Neuronal stem cell (in vitro differentiated cells): ENCODE data around the gene SUN1.

Experiments used
- DNase-seq: peaks from one replicate; pipeline ENCODE4 v3.0.0-alpha.2; 2013; ENCODE audit warnings: low spot score
- H2AFZ ChIP-seq: one replicate; pipeline ENCODE4 v1.6.1; 2013; ENCODE audit warnings: mild to moderate bottlenecking, low read length, inconsistent platforms
- H2AK5ac ChIP-seq: 2 replicates; pipeline ENCODE4 v1.6.1; 2013; ENCODE audit warnings: low read depth, mild to moderate bottlenecking, inconsistent platforms, low read length, moderate library complexity, mixed read lengths
- H2BK120ac ChIP-seq: 2 replicates; pipeline ENCODE4 v1.6.1; 2013; ENCODE audit warnings: low read depth, mild to moderate bottlenecking, inconsistent platforms, low read length, moderate library complexity, mixed read lengths
- H2BK12ac ChIP-seq: one replicate; pipeline ENCODE4 v1.6.1; 2013; ENCODE audit warnings: low read length, inconsistent platforms
- H2BK15ac ChIP-seq: 2 replicates; pipeline ENCODE4 v1.6.1; 2013; ENCODE audit warnings: mild to moderate bottlenecking, low read length, inconsistent platforms, mixed read lengths
- H2BK5ac ChIP-seq: one replicate; pipeline ENCODE4 v1.6.1; 2013; ENCODE audit warnings: inconsistent platforms, mild to moderate bottlenecking, low read length, moderate library complexity
- H3K14ac ChIP-seq: one replicate; pipeline ENCODE4 v1.6.1; 2013; ENCODE audit warnings: low read length, inconsistent platforms
- H3K18ac ChIP-seq: 2 replicates; pipeline ENCODE4 v1.6.1; 2013; ENCODE audit warnings: low read length, inconsistent platforms
- H3K23ac ChIP-seq: 2 replicates; pipeline ENCODE4 v1.6.1; 2013; ENCODE audit warnings: low read depth, mild to moderate bottlenecking, mixed read lengths, low read length, inconsistent platforms; ENCODE audit not compliant: poor library complexity
- H3K27ac ChIP-seq: replicated peaks from 3 replicates; pipeline ENCODE4 v1.5.1; 2013; ENCODE audit warnings: low read length, inconsistent platforms
- H3K27me3 ChIP-seq, 3 experiments: 2 replicates each; pipeline ENCODE4 v1.6.1; 2013; ENCODE audit warnings: low read length in 3 of 3, mild to moderate bottlenecking in 2 of 3, inconsistent platforms in 1 of 3, low read depth in 1 of 3, mixed read lengths in 1 of 3, moderate library complexity in 1 of 3; ENCODE audit not compliant: control insufficient read depth in 3 of 3, insufficient read depth in 3 of 3
- H3K36me3 ChIP-seq, 2 donors: replicated peaks in 1 of 2; 2 replicates each; pipeline ENCODE4 v1.6.1; 2013; ENCODE audit warnings: low read length in 2 of 2; ENCODE audit not compliant: control insufficient read depth in 2 of 2, insufficient read depth in 2 of 2
- H3K4ac ChIP-seq: 2 replicates; pipeline ENCODE4 v1.6.1; 2013; ENCODE audit warnings: inconsistent platforms, mild to moderate bottlenecking, low read length, moderate library complexity
- H3K4me1 ChIP-seq, 2 donors: 1 replicate in 1 of 2; 2 replicates in 1 of 2; pipeline ENCODE4 v1.6.1; 2013; ENCODE audit warnings: low read length in 2 of 2, low read depth in 1 of 2; ENCODE audit not compliant: control insufficient read depth in 2 of 2, insufficient read depth in 1 of 2
- H3K4me2 ChIP-seq: one replicate; pipeline ENCODE4 v1.6.1; 2013; ENCODE audit warnings: mild to moderate bottlenecking, low read length, inconsistent platforms; ENCODE audit not compliant: insufficient read depth, poor library complexity, severe bottlenecking
- H3K4me3 ChIP-seq, 2 donors: 2 replicates each; pipeline ENCODE4 v1.5.1; 2013; ENCODE audit warnings: low read length in 2 of 2, mild to moderate bottlenecking in 2 of 2, inconsistent platforms in 1 of 2, moderate library complexity in 1 of 2
- H3K79me1 ChIP-seq: one replicate; pipeline ENCODE4 v1.6.1; 2013; ENCODE audit warnings: low read depth, mild to moderate bottlenecking, inconsistent platforms, low read length, moderate library complexity
- H3K9ac ChIP-seq: one replicate; pipeline ENCODE4 v1.6.1; 2013; ENCODE audit warnings: mild to moderate bottlenecking, low read depth, low read length, inconsistent platforms; ENCODE audit not compliant: poor library complexity
- H3K9me3 ChIP-seq, 2 donors: replicated peaks in 1 of 2; 2 replicates each; pipeline versions ENCODE3 to v1.6.1; 2013; ENCODE audit warnings: low read length in 2 of 2, mild to moderate bottlenecking in 2 of 2, inconsistent platforms in 1 of 2, low read depth in 1 of 2, mixed read lengths in 1 of 2, moderate library complexity in 1 of 2; ENCODE audit not compliant: control insufficient read depth in 2 of 2, insufficient read depth in 1 of 2
- H4K8ac ChIP-seq: one replicate; pipeline ENCODE4 v1.6.1; 2013; ENCODE audit warnings: low read depth, mild to moderate bottlenecking, inconsistent platforms, low read length, moderate library complexity
- H4K91ac ChIP-seq: one replicate; pipeline ENCODE4 v1.6.1; 2013; ENCODE audit warnings: low read length, low read depth, mild to moderate bottlenecking, inconsistent platforms; ENCODE audit not compliant: poor library complexity
- WGBS, 2 donors: extraction: QIAGEN DNeasy Blood & Tissue Kit; methylation state at CpG; one replicate each; pipeline ENCODE4 v1.1.7; 2013; ENCODE audit warnings: missing lambda C conversion rate in 2 of 2, mixed read lengths in 1 of 2; ENCODE audit not compliant: insufficient read length in 2 of 2, insufficient replicate concordance in 1 of 2; ENCODE audit errors: extremely low coverage in 2 of 2; 5-methylcytosine and 5-hydroxymethylcytosine counted together

Gene SUN1

DNA sequence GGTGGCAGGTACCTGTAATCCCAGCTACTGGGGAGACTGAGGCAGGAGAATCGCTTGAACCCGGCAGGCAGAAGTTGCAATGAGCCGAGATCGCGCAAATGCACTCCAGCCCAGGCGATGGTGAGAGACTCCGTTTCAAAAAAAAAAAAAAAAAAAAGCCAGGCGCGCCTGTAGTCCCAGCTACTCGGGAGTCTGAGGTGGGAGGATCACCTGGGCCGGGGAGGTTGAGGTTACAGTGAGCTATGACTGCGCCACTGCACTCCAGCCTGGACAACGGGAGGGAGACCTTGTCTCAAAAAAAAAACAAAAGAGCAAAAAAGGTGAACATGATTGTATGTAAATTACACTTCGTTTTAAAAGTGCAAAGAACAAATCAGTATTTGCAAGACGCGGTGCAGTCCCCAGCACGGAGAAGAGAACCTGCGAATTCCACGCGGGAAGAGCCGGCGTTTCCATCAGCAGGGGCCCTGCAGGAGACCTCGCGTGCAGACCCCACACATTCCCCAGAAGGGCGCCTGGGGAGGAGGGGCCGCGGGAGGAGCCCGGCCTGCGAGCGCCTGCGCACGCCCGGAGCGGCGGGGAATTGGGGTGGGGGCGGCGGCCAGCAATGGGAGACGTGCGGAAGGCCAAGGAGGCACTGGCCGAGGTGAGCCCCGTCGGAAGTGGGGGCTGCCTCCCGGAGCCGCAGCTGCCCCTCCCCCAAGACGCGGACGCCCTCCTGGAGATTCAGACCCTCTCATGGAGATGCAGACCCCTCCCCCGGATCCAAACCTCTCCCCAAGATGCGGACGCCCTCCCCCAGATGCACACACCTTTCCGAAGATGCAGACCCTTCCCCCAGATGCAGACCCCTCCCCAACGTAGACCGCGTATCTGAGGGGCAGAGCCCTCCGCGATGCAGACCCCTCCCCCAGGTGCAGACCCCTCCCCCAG is 16.7 kb upstream of the SUN1 start:
- Histone ChIP-seq H3K4me1 (peaks cover 6 to 10% of the 10 kb centered on the region in 2 donors), H3K9ac (peak overlapping the region; percentile 21), H3K4ac (no peak overlapping the region), H2BK5ac (peak overlapping the region; percentile 4), H4K91ac (no peak overlapping the region), H2BK15ac (peak overlapping the region; percentile 58), H3K4me3 (peak overlapping the region; percentile 78 to 92), H3K14ac (peak overlapping the region; percentile 71), H2AK5ac (no peak overlapping the region), H3K9me3 (peaks cover 2 to 9% of the 10 kb centered on the region in 2 donors), H3K36me3 (peaks cover 0 to 5% of the 10 kb centered on the region in 2 donors), H3K27ac (peak overlapping the region; percentile 86), H4K8ac (no peak overlapping the region), H3K23ac (peak overlapping the region; percentile 85), H3K79me1 (peaks cover 9% of the 10 kb centered on the region), H2BK120ac (no peak overlapping the region), H2AFZ (peak overlapping the region; percentile 96), H3K4me2 (peak overlapping the region; percentile 64), H3K18ac (peak overlapping the region; percentile 92), H2BK12ac (no peak overlapping the region), H3K27me3 (no peaks in the 10 kb centered on the region)
- DNase-seq, result peak; percentile 80
- no CpG with 5 or more reads among the region's 56 CpGs for WGBS, 2 donors

GRCh38 chr7:816300-816750 is 16.0 kb upstream of the SUN1 start:
- peak; percentile 98 for DNase-seq
- Histone ChIP-seq H3K27ac (peak overlapping the region; percentile 86), H3K23ac (no peak overlapping the region), H2BK12ac (no peak overlapping the region), H2AFZ (peak overlapping the region; percentile 96), H4K91ac (no peak overlapping the region), H3K4me3 (peak overlapping the region; percentile 78 to 92), H3K4ac (no peak overlapping the region), H2BK5ac (peak overlapping the region; percentile 87), H3K79me1 (peaks cover 9% of the 10 kb centered on the region), H4K8ac (no peak overlapping the region), H3K4me2 (peak overlapping the region; percentile 64), H3K9ac (peak overlapping the region; percentile 88), H3K27me3 (no peaks in the 10 kb centered on the region), H3K4me1 (peaks cover 6 to 10% of the 10 kb centered on the region in 2 donors), H3K9me3 (peaks cover 2 to 9% of the 10 kb centered on the region in 2 donors), H3K14ac (no peak overlapping the region), H3K18ac (no peak overlapping the region), H2BK15ac (no peak overlapping the region), H2AK5ac (no peak overlapping the region), H2BK120ac (no peak overlapping the region), H3K36me3 (peaks cover 0 to 5% of the 10 kb centered on the region in 2 donors)
- WGBS, 2 donors, result no CpG with 5 or more reads among the region's 51 CpGs

DNA sequence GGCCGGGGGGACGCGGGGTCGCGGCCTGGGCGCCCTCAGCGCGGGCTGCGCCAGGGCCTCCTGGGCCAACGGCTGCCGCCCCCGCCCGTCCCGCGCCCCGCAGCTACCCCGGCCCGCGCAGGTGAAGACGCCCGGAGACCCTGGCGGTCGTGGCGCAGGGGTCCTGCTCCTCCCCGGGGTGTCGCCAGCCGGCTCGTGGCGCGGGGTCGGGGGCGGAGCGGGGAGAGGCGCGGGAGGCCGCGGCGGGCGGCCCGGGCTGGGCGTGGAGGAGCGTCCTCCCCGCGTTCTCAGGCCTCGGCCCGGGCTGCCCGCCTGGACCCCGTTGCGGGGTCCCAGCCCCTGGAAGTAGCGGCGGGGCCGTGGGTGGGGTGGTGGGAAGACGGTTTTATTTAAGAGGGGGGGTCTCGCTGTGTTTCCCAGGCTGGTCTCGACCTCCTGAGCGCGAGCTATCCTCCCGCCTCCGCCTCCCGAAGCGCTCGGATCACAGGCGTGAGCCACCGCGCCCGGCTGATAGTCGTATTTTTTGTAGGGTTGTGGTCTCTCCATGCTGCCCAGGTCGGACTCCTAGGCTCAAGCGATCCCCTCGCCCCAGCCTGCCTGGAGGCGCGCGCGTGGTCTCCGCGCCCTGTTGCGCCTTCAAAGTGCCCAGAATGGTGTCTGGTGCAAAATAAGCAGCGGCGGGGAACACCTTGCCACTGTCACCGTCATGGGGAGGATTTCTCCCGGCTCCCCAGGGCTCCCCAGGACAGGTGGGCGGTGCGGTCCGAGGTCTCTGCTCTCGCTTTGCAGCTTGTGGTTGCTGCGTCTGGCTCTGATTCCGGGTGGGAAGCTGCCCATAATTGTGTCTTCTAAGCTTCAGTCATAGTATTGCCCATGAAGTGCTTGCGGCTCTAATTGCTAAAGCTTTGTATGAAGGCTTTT is 15.3 kb upstream of the SUN1 start:
- no peaks in the 10 kb centered on the region for H3K27me3 ChIP-seq
- H2BK120ac ChIP-seq, result no peak overlapping the region
- peaks cover 0 to 9% of the 10 kb centered on the region in 2 donors for H3K36me3 ChIP-seq
- H2BK12ac ChIP-seq, result no peak overlapping the region
- peak overlapping the region; percentile 80 for H3K23ac ChIP-seq
- H3K79me1 ChIP-seq, result peaks cover 11% of the 10 kb centered on the region
- no peak overlapping the region for H3K27ac ChIP-seq
- H2BK5ac ChIP-seq, result peak overlapping the region; percentile 87
- H3K9ac ChIP-seq, result peak overlapping the region; percentile 88
- H2AFZ ChIP-seq, result peak overlapping the region; percentile 65
- peak overlapping the region; percentile 75 for H2AK5ac ChIP-seq
- peak overlapping the region; percentile 71 for H3K18ac ChIP-seq
- no peak overlapping the region for H4K91ac ChIP-seq
- H3K4me2 ChIP-seq, result peak overlapping the region; percentile 78
- DNase-seq, result peak; percentile 32
- H3K4ac ChIP-seq, result no peak overlapping the region
- peak overlapping the region; percentile 65 for H4K8ac ChIP-seq
- peak overlapping the region; percentile 94 for H3K14ac ChIP-seq
- H3K9me3 ChIP-seq, result peaks cover under 1 to 9% of the 10 kb centered on the region in 2 donors
- WGBS, 2 donors, result no CpG with 5 or more reads among the region's 88 CpGs
- H2BK15ac ChIP-seq, result peak overlapping the region; percentile 67
- H3K4me3 ChIP-seq, result peak overlapping the region; percentile 78 to 84
- peaks cover 6 to 11% of the 10 kb centered on the region in 2 donors for H3K4me1 ChIP-seq
